Activated T-cell treated with anti-CD3 and anti-CD28 coated beads, Interleukin-2, amount 50 U/mL, for 72 hours (primary cell): ENCODE data around the gene ADGRB3. TPM values are rescaled to one million over a fixed set of nuclear protein-coding genes. Genes with fewer than 3 reads are reported as not detected.

Source experiments
- ATAC-seq, 2 donors: fragments of 150-1000 bp; cut with Tn5 transposase; replicated peaks in 1 of 2; 2 replicates each; pipeline ENCODE4 v1.10.0; 2021; ENCODE audit warnings: moderate library complexity in 2 of 2, mild to moderate bottlenecking in 1 of 2
- DNase-seq, 2 donors: peaks; one replicate each; pipeline ENCODE4 v3.0.0; 2021 to 2022; ENCODE audit warnings: mixed read lengths in 1 of 2
- H3K27ac Mint-ChIP-seq: one replicate; pipeline ENCODE4 v1.8.0; 2022; ENCODE audit warnings: mild to moderate bottlenecking, moderate library complexity, mixed read lengths
- H3K27me3 Mint-ChIP-seq: one replicate; pipeline ENCODE4 v1.8.0; 2022; ENCODE audit warnings: low read depth, mixed read lengths
- H3K36me3 Mint-ChIP-seq, 2 donors: one replicate each; pipeline ENCODE4 v1.8.0; 2022; ENCODE audit warnings: mixed read lengths in 2 of 2, mild to moderate bottlenecking in 1 of 2; ENCODE audit not compliant: insufficient read depth in 2 of 2
- H3K4me1 Mint-ChIP-seq: one replicate; pipeline ENCODE4 v1.8.0; 2022; ENCODE audit warnings: low read depth, mixed read lengths
- H3K4me3 Mint-ChIP-seq, 2 donors: one replicate each; pipeline ENCODE4 v1.8.0; 2022; ENCODE audit warnings: mild to moderate bottlenecking in 2 of 2, mixed read lengths in 2 of 2, moderate library complexity in 2 of 2
- H3K9me3 Mint-ChIP-seq, 2 donors: one replicate each; pipeline ENCODE4 v1.8.0; 2022; ENCODE audit warnings: mixed read lengths in 2 of 2
- total RNA-seq, 2 donors: library from RNA; stranded (reverse); gene quantifications; one replicate each; pipeline ENCODE4 v1.2.3, GENCODE V29; 2022

ADGRB3 gene
- total RNA-seq, 2 donors from 2014 or later: not detected

DNA sequence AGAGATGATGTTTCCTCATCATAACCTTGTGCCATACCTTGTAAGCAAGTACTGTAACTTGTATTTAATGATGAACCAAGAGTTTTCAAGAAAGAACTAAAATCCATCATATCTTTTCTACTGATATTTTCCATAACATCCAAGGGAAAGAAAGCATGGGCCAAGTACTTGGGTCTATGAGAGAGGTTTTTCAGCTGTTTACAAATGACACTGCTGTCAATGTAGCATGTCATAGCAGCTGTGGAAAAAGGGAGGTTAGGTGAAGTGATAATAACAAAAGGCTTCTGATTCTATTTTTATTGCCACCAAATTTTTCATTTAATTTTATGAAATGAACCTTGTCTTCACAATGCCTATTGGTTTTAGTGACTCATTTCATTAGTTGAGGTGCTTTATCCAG is 679.4 kb downstream of the ADGRB3 start:
- no peaks in the 10 kb centered on the region for H3K36me3 Mint-ChIP-seq
- ATAC-seq (no peak), DNase-seq (no peak)
- H3K4me1 Mint-ChIP-seq: no peaks in the 10 kb centered on the region
- H3K9me3 Mint-ChIP-seq: no peaks in the 10 kb centered on the region
- H3K27me3 Mint-ChIP-seq: no peaks in the 10 kb centered on the region
- H3K4me3 Mint-ChIP-seq: no peak overlapping the region
- H3K27ac Mint-ChIP-seq: no peak overlapping the region

- H3K9me3 Mint-ChIP-seq: peaks cover 2 to 3% of the 10 kb centered on the region in 2 donors
- H3K27me3 Mint-ChIP-seq: no peaks in the 10 kb centered on the region
- H3K4me3 Mint-ChIP-seq: no peak overlapping the region
- DNase-seq (no peak), ATAC-seq (no peak)
- H3K36me3 Mint-ChIP-seq: no peaks in the 10 kb centered on the region
- H3K27ac Mint-ChIP-seq: no peak overlapping the region
- H3K4me1 Mint-ChIP-seq: no peaks in the 10 kb centered on the region
Observed at GRCh38 chr6:69331886-69332285, 696.8 kb downstream of the ADGRB3 start.

DNA sequence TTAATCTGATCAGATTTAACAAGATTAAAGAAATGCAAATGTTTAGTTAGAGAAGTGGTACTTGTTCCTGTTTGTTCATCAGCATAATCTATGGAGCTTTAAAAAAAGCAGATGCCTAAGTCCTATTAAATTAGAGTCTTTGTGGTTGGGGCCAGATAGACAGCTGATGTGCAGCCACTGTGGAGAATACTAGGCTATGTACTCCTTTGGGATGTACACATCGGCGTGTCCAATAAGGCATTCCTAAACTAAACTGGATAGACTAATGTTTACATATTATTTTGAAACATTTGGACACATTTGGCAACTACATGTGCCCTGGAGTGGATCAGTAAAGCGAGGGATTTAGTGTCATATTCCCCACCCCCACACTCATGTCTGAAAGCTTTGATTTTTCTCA is 702.2 kb downstream of the ADGRB3 start:
- Mint-ChIP-seq H3K4me1 (no peaks in the 10 kb centered on the region), H3K27ac (no peak overlapping the region), H3K27me3 (no peaks in the 10 kb centered on the region), H3K36me3 (no peaks in the 10 kb centered on the region), H3K9me3 (no peaks in the 10 kb centered on the region), H3K4me3 (no peak overlapping the region)
- no peak for DNase-seq
- no peak for ATAC-seq

DNA sequence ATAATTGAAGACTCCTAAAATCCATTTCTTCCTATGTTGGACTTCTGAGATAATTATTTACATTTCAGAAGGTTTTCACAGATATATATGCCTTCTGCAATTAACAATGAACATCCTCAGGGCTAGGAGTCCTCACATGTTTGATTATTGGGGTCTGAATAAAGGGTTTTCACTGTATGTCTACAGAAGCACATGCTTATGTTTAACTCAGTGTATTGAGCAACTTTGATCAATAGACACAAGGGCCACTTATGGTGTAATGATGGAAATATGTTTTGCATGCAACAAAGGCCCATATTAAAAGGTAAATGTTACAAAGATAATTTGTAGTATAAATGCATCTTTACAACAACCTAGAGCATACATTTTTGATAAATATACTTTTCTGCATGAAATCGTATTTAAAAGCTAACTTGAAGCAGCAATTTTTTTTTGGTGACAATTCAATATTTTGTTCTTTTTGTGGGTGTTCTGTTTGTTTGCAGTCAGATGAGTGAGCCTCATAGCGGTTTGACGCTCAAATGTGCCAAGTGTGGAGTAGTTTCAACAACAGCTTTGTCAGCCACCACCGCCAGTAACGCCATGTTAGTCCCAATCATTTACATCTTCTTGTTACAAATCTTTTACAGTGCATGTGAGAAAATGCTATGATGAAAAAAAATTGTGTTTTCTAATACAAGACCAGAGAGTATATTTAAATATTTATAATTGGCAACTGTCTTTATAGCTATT is 703.5 kb downstream of the ADGRB3 start:
- H3K9me3 Mint-ChIP-seq: no peaks in the 10 kb centered on the region
- H3K27me3 Mint-ChIP-seq: no peaks in the 10 kb centered on the region
- no peak overlapping the region for H3K27ac Mint-ChIP-seq
- no peaks in the 10 kb centered on the region for H3K4me1 Mint-ChIP-seq
- no peak overlapping the region for H3K4me3 Mint-ChIP-seq
- DNase-seq (no peak), ATAC-seq (no peak)
- H3K36me3 Mint-ChIP-seq: no peaks in the 10 kb centered on the region

- Mint-ChIP-seq H3K4me3 (no peak overlapping the region), H3K9me3 (peaks cover 0 to 2% of the 10 kb centered on the region in 2 donors), H3K4me1 (no peaks in the 10 kb centered on the region), H3K36me3 (no peaks in the 10 kb centered on the region), H3K27ac (no peak overlapping the region), H3K27me3 (no peaks in the 10 kb centered on the region)
- DNase-seq: no peak
- ATAC-seq: no peak
Observed at GRCh38 chr6:69339163-69339550, 704.1 kb downstream of the ADGRB3 start.

- Mint-ChIP-seq H3K4me3 (no peak overlapping the region), H3K27me3 (no peaks in the 10 kb centered on the region), H3K36me3 (no peaks in the 10 kb centered on the region), H3K27ac (no peak overlapping the region), H3K4me1 (no peaks in the 10 kb centered on the region), H3K9me3 (peaks cover 2 to 5% of the 10 kb centered on the region in 2 donors)
- DNase-seq: no peak
- ATAC-seq: no peak
Observed at GRCh38 chr6:69340196-69340595, 705.1 kb downstream of the ADGRB3 start.

- no peak overlapping the region for H3K4me3 Mint-ChIP-seq
- no peaks in the 10 kb centered on the region for H3K27me3 Mint-ChIP-seq
- peaks cover 7 to 8% of the 10 kb centered on the region in 2 donors for H3K9me3 Mint-ChIP-seq
- ATAC-seq (no peak), DNase-seq (no peak)
- no peaks in the 10 kb centered on the region for H3K4me1 Mint-ChIP-seq
- peaks cover 0 to 2% of the 10 kb centered on the region in 2 donors for H3K36me3 Mint-ChIP-seq
- no peak overlapping the region for H3K27ac Mint-ChIP-seq
Observed at GRCh38 chr6:69343851-69344250, 708.8 kb downstream of the ADGRB3 start.

DNA sequence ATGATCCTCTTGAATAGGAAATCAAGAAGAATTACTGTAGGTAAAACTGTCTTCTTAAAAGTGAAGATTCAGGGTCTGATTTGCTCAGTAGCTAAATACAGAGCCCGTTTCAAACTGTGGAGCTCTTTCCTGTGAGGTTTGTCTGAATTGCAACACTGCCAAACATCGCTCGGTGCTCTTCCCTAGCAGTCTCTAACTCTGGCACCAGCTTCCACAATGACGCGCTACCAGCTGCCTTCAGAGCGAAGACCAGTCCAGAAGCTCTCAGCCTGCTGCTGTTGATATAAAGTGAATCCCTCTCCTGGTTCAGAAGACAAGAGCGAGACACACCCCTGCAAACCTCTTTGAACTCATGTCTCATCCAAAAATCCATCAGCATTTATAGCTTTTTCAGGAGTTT is 714.7 kb downstream of the ADGRB3 start:
- H3K27me3 Mint-ChIP-seq: no peaks in the 10 kb centered on the region
- DNase-seq (no peak), ATAC-seq (no peak)
- no peak overlapping the region for H3K4me3 Mint-ChIP-seq
- H3K4me1 Mint-ChIP-seq: no peaks in the 10 kb centered on the region
- peaks cover 2 to 6% of the 10 kb centered on the region in 2 donors for H3K9me3 Mint-ChIP-seq
- H3K27ac Mint-ChIP-seq: no peak overlapping the region
- peaks cover 0 to 2% of the 10 kb centered on the region in 2 donors for H3K36me3 Mint-ChIP-seq

DNA sequence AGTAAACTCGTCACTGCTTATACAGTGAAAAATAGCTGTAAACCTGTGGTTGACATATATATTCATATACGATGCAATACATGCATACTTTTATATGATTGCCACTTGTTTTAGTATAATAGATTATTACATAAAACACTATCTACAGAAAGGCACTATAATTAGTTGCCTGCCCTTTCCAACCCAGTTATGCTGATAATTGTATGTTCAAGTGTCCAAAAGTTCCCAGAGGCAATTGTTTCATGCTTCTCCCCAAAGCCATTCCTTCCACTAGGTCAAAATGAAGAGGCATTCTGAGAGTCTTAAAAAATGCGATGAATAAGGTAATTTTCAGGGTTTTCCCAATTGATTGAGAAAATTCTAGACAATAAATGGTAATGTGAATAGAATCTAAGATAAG is 727.1 kb downstream of the ADGRB3 start:
- DNase-seq (no peak), ATAC-seq (no peak)
- no peaks in the 10 kb centered on the region for H3K27me3 Mint-ChIP-seq
- H3K27ac Mint-ChIP-seq: no peak overlapping the region
- H3K4me3 Mint-ChIP-seq: no peak overlapping the region
- H3K36me3 Mint-ChIP-seq: no peaks in the 10 kb centered on the region
- H3K9me3 Mint-ChIP-seq: peaks cover 0 to 2% of the 10 kb centered on the region in 2 donors
- no peaks in the 10 kb centered on the region for H3K4me1 Mint-ChIP-seq

- Mint-ChIP-seq H3K9me3 (peaks cover 1 to 5% of the 10 kb centered on the region in 2 donors), H3K27ac (no peak overlapping the region), H3K36me3 (no peaks in the 10 kb centered on the region), H3K4me3 (no peak overlapping the region), H3K4me1 (no peaks in the 10 kb centered on the region), H3K27me3 (no peaks in the 10 kb centered on the region)
- no peak for DNase-seq
- ATAC-seq: no peak
Observed at GRCh38 chr6:69366831-69367230, 731.7 kb downstream of the ADGRB3 start.

GRCh38 chr6:69368613-69369012 is 733.5 kb downstream of the ADGRB3 start:
- H3K27me3 Mint-ChIP-seq: no peaks in the 10 kb centered on the region
- H3K27ac Mint-ChIP-seq: no peak overlapping the region
- no peak overlapping the region for H3K4me3 Mint-ChIP-seq
- DNase-seq (no peak), ATAC-seq (no peak)
- H3K4me1 Mint-ChIP-seq: no peaks in the 10 kb centered on the region
- H3K36me3 Mint-ChIP-seq: no peaks in the 10 kb centered on the region
- peaks cover 1 to 5% of the 10 kb centered on the region in 2 donors for H3K9me3 Mint-ChIP-seq

- H3K9me3 Mint-ChIP-seq: peaks cover 1 to 7% of the 10 kb centered on the region in 2 donors
- H3K27me3 Mint-ChIP-seq: no peaks in the 10 kb centered on the region
- no peaks in the 10 kb centered on the region for H3K4me1 Mint-ChIP-seq
- no peak for DNase-seq
- H3K4me3 Mint-ChIP-seq: no peak overlapping the region
- no peak overlapping the region for H3K27ac Mint-ChIP-seq
- no peaks in the 10 kb centered on the region for H3K36me3 Mint-ChIP-seq
- ATAC-seq: no peak
Observed at GRCh38 chr6:69370763-69371162, 735.7 kb downstream of the ADGRB3 start.

DNA sequence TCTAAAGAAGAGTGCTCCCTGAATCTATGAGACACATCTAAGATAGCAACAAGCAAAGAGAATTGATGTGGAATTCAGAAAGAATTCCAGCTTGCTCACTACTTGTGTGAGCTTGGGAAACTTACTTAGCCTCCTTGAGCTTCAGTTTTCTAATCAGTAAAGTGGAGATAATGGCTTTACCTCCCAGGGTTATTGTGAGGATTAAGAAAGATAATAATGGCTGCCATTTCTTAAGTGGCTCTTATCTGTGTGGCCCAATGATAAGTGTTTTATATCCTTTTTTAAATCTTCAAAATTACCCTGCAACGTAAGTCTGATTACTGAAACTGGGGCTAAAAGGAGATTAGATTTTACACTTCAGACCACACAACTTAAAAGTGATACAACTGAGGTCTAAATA is 743.2 kb downstream of the ADGRB3 start:
- H3K9me3 Mint-ChIP-seq: peaks cover 2 to 3% of the 10 kb centered on the region in 2 donors
- no peaks in the 10 kb centered on the region for H3K27me3 Mint-ChIP-seq
- ATAC-seq (no peak), DNase-seq (no peak)
- no peaks in the 10 kb centered on the region for H3K4me1 Mint-ChIP-seq
- H3K27ac Mint-ChIP-seq: no peak overlapping the region
- H3K4me3 Mint-ChIP-seq: no peak overlapping the region
- no peaks in the 10 kb centered on the region for H3K36me3 Mint-ChIP-seq

DNA sequence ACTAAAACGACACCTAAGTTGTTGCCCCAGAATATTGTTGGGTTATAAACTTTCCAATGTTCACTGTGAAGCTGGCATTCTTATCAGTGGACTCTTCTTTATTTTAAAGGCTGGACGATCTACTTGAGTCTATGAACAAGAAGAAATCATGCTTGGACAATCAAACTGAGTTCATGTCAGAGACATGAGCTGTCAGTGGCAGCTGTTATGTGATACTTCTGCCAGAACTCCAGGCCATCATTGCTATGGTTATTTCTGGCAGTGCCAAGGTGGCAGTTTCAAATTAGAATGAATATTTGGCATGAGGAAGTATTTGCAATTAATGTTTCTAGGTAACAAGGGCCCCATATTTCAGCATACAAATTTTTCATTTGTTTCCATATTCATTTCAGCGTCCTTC is 744.4 kb downstream of the ADGRB3 start:
- no peaks in the 10 kb centered on the region for H3K4me1 Mint-ChIP-seq
- DNase-seq: no peak
- no peaks in the 10 kb centered on the region for H3K36me3 Mint-ChIP-seq
- peaks cover 2 to 3% of the 10 kb centered on the region in 2 donors for H3K9me3 Mint-ChIP-seq
- no peak overlapping the region for H3K27ac Mint-ChIP-seq
- ATAC-seq: no peak
- H3K27me3 Mint-ChIP-seq: no peaks in the 10 kb centered on the region
- H3K4me3 Mint-ChIP-seq: no peak overlapping the region
